Measurements from ENCODE around the gene ETV6. TPM values are rescaled to one million over a fixed set of nuclear protein-coding genes. Genes with fewer than 3 reads are reported as not detected.

The ETV6 gene
- polyA plus RNA-seq, 3 donors = 6.8 to 45.1 (median 11.7) TPM

GRCh38 chr12:11798006-11798708, 148.7 kb downstream of the ETV6 start:
- DNase-seq = peak in 1 of 3 donors; percentile 23
- Histone ChIP-seq H3K79me2 (ENCODE audit: insufficient read depth, low read length) (peaks cover 100% of the 10 kb centered on the region), H3K9ac (ENCODE audit: insufficient read depth, low read length, poor library complexity, severe bottlenecking) (no peak overlapping the region), H2AFZ (ENCODE audit: insufficient read depth, low read depth, low read length, poor library complexity, severe bottlenecking) (no peak overlapping the region), H3K27me3 (ENCODE audit: control insufficient read depth in 2 of 2, insufficient read depth in 2 of 2, low read length in 2 of 2) (no peaks in the 10 kb centered on the region), H3K4me3 (replicated peaks in 1 of 3; ENCODE audit: low read depth in 2 of 3, low read length in 3 of 3) (no peak overlapping the region), H3K4me2 (replicated peaks; ENCODE audit: extremely low read depth, low read length, poor library complexity, severe bottlenecking) (peak overlapping the region; percentile 29), H3K27ac (ENCODE audit: low read depth in 1 of 2, low read length in 2 of 2) (peak overlapping the region in 1 of 2 donors; percentile 67), H4K20me1 (ENCODE audit: insufficient read depth, low read length) (peaks cover 64% of the 10 kb centered on the region), H3K9me3 (replicated peaks in 1 of 2; ENCODE audit: control insufficient read depth in 1 of 2, insufficient read depth in 1 of 2, low read length in 2 of 2) (no peaks in the 10 kb centered on the region), H3K36me3 (replicated peaks in 1 of 2; ENCODE audit: control insufficient read depth in 1 of 2, insufficient read depth in 2 of 2, low read length in 2 of 2) (peaks cover 0 to 18% of the 10 kb centered on the region in 2 donors), H3K4me1 (ENCODE audit: control insufficient read depth in 1 of 2, insufficient read depth in 2 of 2, low read length in 2 of 2) (peaks cover 58 to 79% of the 10 kb centered on the region in 2 donors)
- TF ChIP-seq CTCF (IDR thresholded peaks at IDR 0.05) = no peak
- Mint-ChIP-seq H3K9me3 (no peaks in the 10 kb centered on the region), H3K4me3 (no peak overlapping the region), H3K27me3 (ENCODE audit: low read depth in 3 of 3) (peaks cover 0 to 1% (median 0%) of the 10 kb centered on the region in 3 donors), H3K36me3 (peaks cover 27% of the 10 kb centered on the region in 2 donors), H3K4me1 (peaks cover 86% of the 10 kb centered on the region), H3K27ac (peak overlapping the region; percentile 47 to 84 (median 75))
- 44% methylated on average over 3 of the region's 7 CpGs for WGBS (ENCODE audit: insufficient coverage)
- intact Hi-C loops (cut with micrococcal nuclease) = no loop called here

GRCh38 chr12:11798856-11799501, 149.5 kb downstream of the ETV6 start:
- H3K4me3 Mint-ChIP-seq = peak overlapping the region in 1 of 2 donors; percentile 71
- H3K27me3 ChIP-seq (ENCODE audit: control insufficient read depth in 2 of 2, insufficient read depth in 2 of 2, low read length in 2 of 2) = no peaks in the 10 kb centered on the region
- peak overlapping the region; percentile 15 to 84 (median 75) for H3K27ac Mint-ChIP-seq
- WGBS (ENCODE audit: insufficient coverage) = 0% methylated on average over 1 of the region's 4 CpGs
- no peaks in the 10 kb centered on the region for H3K9me3 Mint-ChIP-seq
- H3K79me2 ChIP-seq (ENCODE audit: insufficient read depth, low read length) = peaks cover 100% of the 10 kb centered on the region
- peaks cover 58 to 77% of the 10 kb centered on the region in 2 donors for H3K4me1 ChIP-seq (ENCODE audit: control insufficient read depth in 1 of 2, insufficient read depth in 2 of 2, low read length in 2 of 2)
- H3K27ac ChIP-seq (ENCODE audit: low read depth in 1 of 2, low read length in 2 of 2) = peak overlapping the region in 1 of 2 donors; percentile 67
- H3K9me3 ChIP-seq (replicated peaks in 1 of 2; ENCODE audit: control insufficient read depth in 1 of 2, insufficient read depth in 1 of 2, low read length in 2 of 2) = no peaks in the 10 kb centered on the region
- H3K4me3 ChIP-seq (replicated peaks in 1 of 3; ENCODE audit: low read depth in 2 of 3, low read length in 3 of 3) = peak overlapping the region in 1 of 3 experiments; percentile 33
- no peak overlapping the region for H3K9ac ChIP-seq (ENCODE audit: insufficient read depth, low read length, poor library complexity, severe bottlenecking)
- TF ChIP-seq CTCF (IDR thresholded peaks at IDR 0.05) = no peak
- H3K27me3 Mint-ChIP-seq (ENCODE audit: low read depth in 3 of 3) = peaks cover 0 to 1% (median 0%) of the 10 kb centered on the region in 3 donors
- H3K36me3 ChIP-seq (replicated peaks in 1 of 2; ENCODE audit: control insufficient read depth in 1 of 2, insufficient read depth in 2 of 2, low read length in 2 of 2) = peaks cover 0 to 18% of the 10 kb centered on the region in 2 donors
- DNase-seq = peak in 2 of 3 donors; percentile 40 to 45
- H3K4me1 Mint-ChIP-seq = peaks cover 84% of the 10 kb centered on the region
- H4K20me1 ChIP-seq (ENCODE audit: insufficient read depth, low read length) = peaks cover 57% of the 10 kb centered on the region
- H2AFZ ChIP-seq (ENCODE audit: insufficient read depth, low read depth, low read length, poor library complexity, severe bottlenecking) = no peak overlapping the region
- peaks cover 31 to 32% of the 10 kb centered on the region in 2 donors for H3K36me3 Mint-ChIP-seq
- intact Hi-C loops (cut with micrococcal nuclease) = no loop called here
- peak overlapping the region; percentile 29 for H3K4me2 ChIP-seq (replicated peaks; ENCODE audit: extremely low read depth, low read length, poor library complexity, severe bottlenecking)

Data from CD14-positive monocyte (primary cell).